ENCODE measurements around the gene UBQLN4. TPM values are rescaled to one million over a fixed set of nuclear protein-coding genes. Genes with fewer than 3 reads are reported as not detected.

The UBQLN4 gene
- total RNA-seq, 1 donor from 2014 or later, result 43.7 TPM

- H3K4me1 Mint-ChIP-seq, result peaks cover 16% of the 10 kb centered on the region
- TF ChIP-seq EZH2phosphoT487 (IDR thresholded peaks at IDR 0.05) (no peak), CTCF (IDR thresholded peaks at IDR 0.05) (no peak), EZH2 (IDR thresholded peaks at IDR 0.05) (no peak)
- H3K9ac ChIP-seq, result no peak overlapping the region
- H3K4me3 ChIP-seq, result no peak overlapping the region
- peaks cover 28% of the 10 kb centered on the region for H3K79me2 ChIP-seq (ENCODE audit: low read depth)
- no peaks in the 10 kb centered on the region for H3K36me3 ChIP-seq
- peaks cover 20% of the 10 kb centered on the region for H3K36me3 Mint-ChIP-seq
- no peak for DNase-seq (ENCODE audit: low spot score)
- H2AFZ ChIP-seq (replicated peaks), result no peak overlapping the region
- H3K4me1 ChIP-seq, result no peaks in the 10 kb centered on the region
- H3K27ac ChIP-seq, result no peak overlapping the region
- no peaks in the 10 kb centered on the region for H3K27me3 ChIP-seq
- H3K9me3 ChIP-seq (ENCODE audit: low read depth), result no peaks in the 10 kb centered on the region
- peaks cover 17% of the 10 kb centered on the region for H4K20me1 ChIP-seq (ENCODE audit: low read depth)
- H3K4me3 Mint-ChIP-seq, result no peak overlapping the region
- H3K27me3 Mint-ChIP-seq (ENCODE audit: insufficient read depth, low read depth), result peaks cover 14% of the 10 kb centered on the region
- H3K4me2 ChIP-seq, result no peak overlapping the region
- H3K9me3 Mint-ChIP-seq, result no peaks in the 10 kb centered on the region
- H3F3A ChIP-seq (ENCODE audit: low read depth), result peaks cover 6% of the 10 kb centered on the region
- H3K27ac Mint-ChIP-seq, result no peak overlapping the region
Measured at GRCh38 chr1:156050376-156050775, 3.2 kb downstream of the UBQLN4 start.

- no peaks in the 10 kb centered on the region for H3K4me1 ChIP-seq
- Mint-ChIP-seq H3K27ac (no peak overlapping the region), H3K4me1 (peaks cover 12% of the 10 kb centered on the region), H3K27me3 (ENCODE audit: insufficient read depth, low read depth) (peaks cover 14% of the 10 kb centered on the region), H3K36me3 (peaks cover 24% of the 10 kb centered on the region), H3K4me3 (no peak overlapping the region), H3K9me3 (no peaks in the 10 kb centered on the region)
- no peak for DNase-seq (ENCODE audit: low spot score)
- H3K79me2 ChIP-seq (ENCODE audit: low read depth), result peaks cover 21% of the 10 kb centered on the region
- H3K27ac ChIP-seq, result no peak overlapping the region
- H3K9me3 ChIP-seq (ENCODE audit: low read depth), result no peaks in the 10 kb centered on the region
- no peak overlapping the region for H2AFZ ChIP-seq (replicated peaks)
- H3K27me3 ChIP-seq, result no peaks in the 10 kb centered on the region
- no peak overlapping the region for H3K9ac ChIP-seq
- no peak overlapping the region for H3K4me3 ChIP-seq
- H4K20me1 ChIP-seq (ENCODE audit: low read depth), result peaks cover 17% of the 10 kb centered on the region
- no peaks in the 10 kb centered on the region for H3F3A ChIP-seq (ENCODE audit: low read depth)
- H3K36me3 ChIP-seq, result no peaks in the 10 kb centered on the region
- TF ChIP-seq EZH2 (IDR thresholded peaks at IDR 0.05), result no peak
- TF ChIP-seq EZH2phosphoT487 (IDR thresholded peaks at IDR 0.05), result no peak
- TF ChIP-seq CTCF (IDR thresholded peaks at IDR 0.05), result no peak
- H3K4me2 ChIP-seq, result no peak overlapping the region
Measured at GRCh38 chr1:156048663-156049258, 4.8 kb downstream of the UBQLN4 start.

GRCh38 chr1:156045076-156045475, 8.5 kb downstream of the UBQLN4 start:
- no peak overlapping the region for H3K9ac ChIP-seq

More at GRCh38 chr1:156045076-156045475, 8.5 kb downstream of the UBQLN4 start:
- no peaks in the 10 kb centered on the region for H3K9me3 Mint-ChIP-seq
- no peaks in the 10 kb centered on the region for H3K4me1 Mint-ChIP-seq
- H3K4me3 ChIP-seq, result no peak overlapping the region
- no peaks in the 10 kb centered on the region for H3K79me2 ChIP-seq (ENCODE audit: low read depth)
- H3K36me3 ChIP-seq, result no peaks in the 10 kb centered on the region
- no peak overlapping the region for H3K27ac ChIP-seq
- no peak overlapping the region for H2AFZ ChIP-seq (replicated peaks)
- H3F3A ChIP-seq (ENCODE audit: low read depth), result no peaks in the 10 kb centered on the region
- no peaks in the 10 kb centered on the region for H3K9me3 ChIP-seq (ENCODE audit: low read depth)
- H3K27ac Mint-ChIP-seq, result no peak overlapping the region
- H3K27me3 Mint-ChIP-seq (ENCODE audit: insufficient read depth, low read depth), result peaks cover 2% of the 10 kb centered on the region
- H3K36me3 Mint-ChIP-seq, result peaks cover 36% of the 10 kb centered on the region
- H3K4me2 ChIP-seq, result no peak overlapping the region
- no peaks in the 10 kb centered on the region for H3K27me3 ChIP-seq
- no peak for DNase-seq (ENCODE audit: low spot score)
- no peak overlapping the region for H3K4me3 Mint-ChIP-seq
- TF ChIP-seq EZH2 (IDR thresholded peaks at IDR 0.05) (no peak), CTCF (IDR thresholded peaks at IDR 0.05) (no peak), EZH2phosphoT487 (IDR thresholded peaks at IDR 0.05) (no peak)
- no peaks in the 10 kb centered on the region for H4K20me1 ChIP-seq (ENCODE audit: low read depth)
- no peaks in the 10 kb centered on the region for H3K4me1 ChIP-seq
